ENCODE measurements around the gene MAML3.

MAML3 gene

DNA sequence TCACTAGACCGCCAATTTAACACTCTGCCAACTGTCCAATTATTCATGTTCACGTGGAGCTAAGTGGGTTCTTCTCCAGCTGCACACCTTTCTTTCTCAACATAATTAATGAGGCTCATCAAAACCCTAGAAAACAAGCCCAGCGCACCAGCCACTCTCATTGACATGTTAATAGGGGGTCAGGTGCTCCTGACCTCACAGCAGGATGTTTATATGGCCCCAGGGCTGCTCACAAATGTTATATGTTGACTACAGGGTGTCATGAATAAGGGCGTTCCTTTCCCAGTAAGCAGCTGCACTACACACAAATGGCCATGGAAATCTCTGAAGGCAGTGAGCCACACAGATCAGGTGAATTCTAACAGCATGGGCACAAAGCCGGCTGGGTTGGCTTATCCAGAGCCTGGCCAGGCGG, 278.6 kb downstream of the MAML3 start:
- DNase-seq (ENCODE audit: low read depth in 1 of 2, low spot score in 1 of 2), result no peak
- no peak overlapping the region for H3K27ac ChIP-seq (replicated peaks)
- TF ChIP-seq REST (IDR thresholded peaks at IDR 0.05; ENCODE audit: insufficient replicate concordance, low read depth), result no peak
- TF ChIP-seq, protein P1, sequence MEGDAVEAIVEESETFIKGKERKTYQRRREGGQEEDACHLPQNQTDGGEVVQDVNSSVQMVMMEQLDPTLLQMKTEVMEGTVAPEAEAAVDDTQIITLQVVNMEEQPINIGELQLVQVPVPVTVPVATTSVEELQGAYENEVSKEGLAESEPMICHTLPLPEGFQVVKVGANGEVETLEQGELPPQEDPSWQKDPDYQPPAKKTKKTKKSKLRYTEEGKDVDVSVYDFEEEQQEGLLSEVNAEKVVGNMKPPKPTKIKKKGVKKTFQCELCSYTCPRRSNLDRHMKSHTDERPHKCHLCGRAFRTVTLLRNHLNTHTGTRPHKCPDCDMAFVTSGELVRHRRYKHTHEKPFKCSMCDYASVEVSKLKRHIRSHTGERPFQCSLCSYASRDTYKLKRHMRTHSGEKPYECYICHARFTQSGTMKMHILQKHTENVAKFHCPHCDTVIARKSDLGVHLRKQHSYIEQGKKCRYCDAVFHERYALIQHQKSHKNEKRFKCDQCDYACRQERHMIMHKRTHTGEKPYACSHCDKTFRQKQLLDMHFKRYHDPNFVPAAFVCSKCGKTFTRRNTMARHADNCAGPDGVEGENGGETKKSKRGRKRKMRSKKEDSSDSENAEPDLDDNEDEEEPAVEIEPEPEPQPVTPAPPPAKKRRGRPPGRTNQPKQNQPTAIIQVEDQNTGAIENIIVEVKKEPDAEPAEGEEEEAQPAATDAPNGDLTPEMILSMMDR (IDR thresholded peaks at IDR 0.05; ENCODE audit: insufficient read depth, low read length), result no peak
- TF ChIP-seq SPI1 (IDR thresholded peaks at IDR 0.05; ENCODE audit: borderline replicate concordance, low read depth), result no peak
- TF ChIP-seq GABPA (IDR thresholded peaks at IDR 0.05; ENCODE audit: low read depth), result no peak
- TF ChIP-seq POLR2AphosphoS5 (IDR thresholded peaks at IDR 0.05; ENCODE audit: low read depth), result no peak
- H3K4me3 ChIP-seq (replicated peaks; ENCODE audit: insufficient read depth, low read length), result no peak overlapping the region
- H3K27me3 ChIP-seq (ENCODE audit: insufficient read depth, poor library complexity, severe bottlenecking), result no peaks in the 10 kb centered on the region

DNA sequence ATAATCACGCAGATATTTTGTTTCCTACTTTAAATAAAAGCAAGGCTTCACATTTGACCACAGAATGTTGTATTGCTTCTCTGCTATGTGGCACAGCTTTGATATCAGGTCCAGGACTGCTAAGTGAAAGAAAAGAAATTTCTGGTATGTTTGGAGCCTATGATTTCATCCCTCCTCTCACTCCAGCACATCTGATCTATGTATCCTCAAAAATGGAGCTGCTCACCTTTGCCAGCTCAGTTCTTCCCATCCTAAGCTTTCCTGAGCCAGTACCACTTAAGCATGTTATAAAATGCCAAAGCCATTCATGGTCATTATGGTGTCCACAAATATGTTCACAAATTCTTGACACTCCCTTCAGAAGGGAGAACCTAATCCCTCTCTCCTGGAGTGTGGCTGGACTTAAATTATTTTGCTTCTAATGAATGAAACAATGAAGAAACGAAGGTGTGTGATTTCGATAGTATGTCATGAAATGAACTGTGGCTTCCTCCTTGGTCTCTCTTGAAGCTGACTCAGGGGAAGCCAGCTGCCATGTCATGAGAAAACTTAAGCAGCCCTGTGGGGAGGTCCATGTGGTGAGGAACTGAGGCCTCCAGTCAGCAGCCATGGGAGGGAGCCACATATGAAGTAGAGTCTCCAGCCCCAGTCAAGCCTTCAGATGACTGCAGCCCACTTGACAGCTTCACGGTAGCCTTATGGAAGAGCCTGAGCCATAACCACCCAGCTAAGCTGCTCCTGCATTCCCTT, 280.7 kb downstream of the MAML3 start:
- TF ChIP-seq REST (IDR thresholded peaks at IDR 0.05; ENCODE audit: insufficient replicate concordance, low read depth), result no peak
- no peak for TF ChIP-seq SPI1 (IDR thresholded peaks at IDR 0.05; ENCODE audit: borderline replicate concordance, low read depth)
- TF ChIP-seq GABPA (IDR thresholded peaks at IDR 0.05; ENCODE audit: low read depth), result no peak
- TF ChIP-seq, protein P1 (IDR thresholded peaks at IDR 0.05; ENCODE audit: insufficient read depth, low read length), result no peak
- TF ChIP-seq POLR2AphosphoS5 (IDR thresholded peaks at IDR 0.05; ENCODE audit: low read depth), result no peak
- no peak overlapping the region for H3K4me3 ChIP-seq (replicated peaks; ENCODE audit: insufficient read depth, low read length)
- DNase-seq (ENCODE audit: low read depth in 1 of 2, low spot score in 1 of 2), result peak; percentile 36 to 58
- peak overlapping the region; percentile 74 for H3K27ac ChIP-seq (replicated peaks)
- no peaks in the 10 kb centered on the region for H3K27me3 ChIP-seq (ENCODE audit: insufficient read depth, poor library complexity, severe bottlenecking)

- H3K27ac ChIP-seq (replicated peaks), result peak overlapping the region; percentile 74
- H3K4me3 ChIP-seq (replicated peaks; ENCODE audit: insufficient read depth, low read length), result no peak overlapping the region
- peak; percentile 76 to 87 for DNase-seq (ENCODE audit: low read depth in 1 of 2, low spot score in 1 of 2)
- H3K27me3 ChIP-seq (ENCODE audit: insufficient read depth, poor library complexity, severe bottlenecking), result no peaks in the 10 kb centered on the region
- TF ChIP-seq SPI1 (IDR thresholded peaks at IDR 0.05; ENCODE audit: borderline replicate concordance, low read depth) (peak; percentile 86), REST (IDR thresholded peaks at IDR 0.05; ENCODE audit: insufficient replicate concordance, low read depth) (no peak), GABPA (IDR thresholded peaks at IDR 0.05; ENCODE audit: low read depth) (peak; percentile 44), POLR2AphosphoS5 (IDR thresholded peaks at IDR 0.05; ENCODE audit: low read depth) (peak; percentile 46; the same call in 1 of the 2 replicates)
- TF ChIP-seq, protein P1 (IDR thresholded peaks at IDR 0.05; ENCODE audit: insufficient read depth, low read length), result no peak
These were observed 281.7 kb downstream of the MAML3 start for GRCh38 chr4:139872274-139872673.

Data from HL-60 (cell line).